GM21526 (cell line): ENCODE measurements around the gene GNAS-AS1.

Experiments
- ATAC-seq: cut with Tn5 transposase; IDR thresholded peaks from one replicate; pipeline ENCODE4 v1.9.1; 2021; ENCODE audit warnings: moderate library complexity; ENCODE audit not compliant: unreplicated experiment, low FRiP score

Gene GNAS-AS1

DNA sequence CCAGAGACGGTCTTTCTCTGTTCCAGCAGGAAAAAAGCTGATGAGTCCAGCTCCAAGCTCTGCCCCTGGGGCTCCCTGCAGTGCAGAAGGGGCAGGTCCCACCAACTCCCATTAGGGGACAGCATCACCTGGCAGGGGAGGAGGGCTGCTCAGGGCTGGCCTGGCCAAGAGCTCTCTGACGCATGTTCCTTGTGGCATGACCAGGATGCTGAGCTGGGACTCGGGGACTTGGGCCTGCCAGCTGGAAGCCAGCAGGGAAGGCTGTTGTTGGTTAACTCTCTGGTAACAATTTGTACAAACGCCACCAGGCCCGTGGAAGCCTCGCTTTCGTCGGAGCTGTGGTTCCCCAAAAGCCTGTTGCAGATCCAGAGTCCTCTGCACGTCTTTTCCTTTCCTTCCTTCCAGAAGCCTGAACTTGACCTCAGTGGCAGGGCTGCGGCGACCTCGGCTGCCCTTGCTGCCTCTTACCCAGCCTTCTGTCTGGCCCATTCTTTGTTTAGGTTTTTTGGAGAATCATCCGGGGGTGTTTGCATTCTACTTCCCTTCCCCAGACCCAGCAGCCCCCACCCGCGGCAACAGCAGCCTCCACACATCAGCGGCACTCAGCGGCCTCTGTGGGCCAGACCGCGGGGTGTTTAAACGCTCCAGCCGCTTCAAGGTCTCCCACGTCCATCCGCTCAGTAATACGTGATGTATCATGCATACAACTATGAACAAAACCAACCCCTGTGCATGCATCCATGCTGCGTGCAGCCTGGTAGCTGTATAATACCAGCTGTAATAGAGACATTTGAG, 63.3 kb downstream of the GNAS-AS1 start:
- no peak for ATAC-seq

DNA sequence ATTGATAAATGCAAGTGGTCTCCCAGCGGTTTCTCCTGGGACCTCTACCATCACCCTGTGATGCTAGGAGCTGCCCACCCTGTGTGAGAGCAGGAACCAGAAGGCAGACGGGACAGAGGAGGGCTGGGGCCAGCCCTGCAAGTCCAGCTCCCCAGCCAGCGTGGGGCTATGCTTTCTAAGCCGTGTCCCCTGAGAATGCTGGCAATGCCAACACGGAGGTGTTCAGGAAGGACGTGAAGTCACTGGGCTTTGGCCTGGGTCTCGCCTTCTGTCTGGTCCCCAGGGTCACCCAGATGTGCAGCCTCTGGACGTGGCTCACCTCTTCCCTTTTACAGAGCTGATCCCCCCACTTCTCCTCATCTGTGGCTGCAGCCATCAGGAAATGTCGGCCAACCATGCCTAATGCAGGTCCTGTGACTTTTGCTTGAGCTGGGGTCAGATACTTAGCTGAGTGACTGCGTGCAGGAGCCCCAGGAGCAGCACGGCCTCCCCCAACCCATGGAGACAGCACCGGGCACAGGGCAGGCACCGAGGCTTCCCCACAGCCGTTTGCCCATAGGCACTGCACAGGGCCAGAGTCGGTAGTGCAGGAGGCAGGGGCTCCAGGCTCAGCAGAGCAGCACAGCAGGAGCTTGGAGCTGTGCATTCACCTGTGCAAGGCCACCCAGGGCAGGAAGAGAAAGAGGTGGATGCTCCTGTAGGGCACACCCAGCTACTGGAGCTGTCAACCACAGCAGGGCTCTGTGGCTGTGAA, 66.2 kb downstream of the GNAS-AS1 start:
- no peak for ATAC-seq

DNA sequence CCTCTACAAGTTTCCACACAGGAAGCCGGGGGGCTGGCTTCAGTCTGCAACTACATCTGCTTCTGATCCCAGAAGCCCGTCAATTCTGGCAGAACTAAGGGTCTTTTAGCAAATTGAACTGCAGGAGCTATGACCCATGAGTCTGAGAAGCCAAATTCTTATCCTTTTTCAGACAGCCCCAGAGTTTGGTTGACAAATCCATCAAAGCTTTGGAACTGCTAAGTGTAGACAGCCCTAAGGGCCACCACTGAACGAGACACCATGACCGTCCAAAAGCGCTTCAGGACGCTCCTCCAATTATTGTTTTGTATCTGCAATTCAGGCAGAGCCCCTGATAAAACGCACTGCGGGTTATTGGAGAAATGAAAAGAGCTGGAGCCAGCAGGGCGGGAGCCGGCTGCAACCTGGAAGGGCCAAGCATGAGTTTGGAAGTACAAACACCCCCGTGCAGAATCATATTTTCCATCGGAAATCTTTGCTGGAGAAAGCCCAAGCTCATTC, 67.1 kb downstream of the GNAS-AS1 start:
- ATAC-seq, result no peak

DNA sequence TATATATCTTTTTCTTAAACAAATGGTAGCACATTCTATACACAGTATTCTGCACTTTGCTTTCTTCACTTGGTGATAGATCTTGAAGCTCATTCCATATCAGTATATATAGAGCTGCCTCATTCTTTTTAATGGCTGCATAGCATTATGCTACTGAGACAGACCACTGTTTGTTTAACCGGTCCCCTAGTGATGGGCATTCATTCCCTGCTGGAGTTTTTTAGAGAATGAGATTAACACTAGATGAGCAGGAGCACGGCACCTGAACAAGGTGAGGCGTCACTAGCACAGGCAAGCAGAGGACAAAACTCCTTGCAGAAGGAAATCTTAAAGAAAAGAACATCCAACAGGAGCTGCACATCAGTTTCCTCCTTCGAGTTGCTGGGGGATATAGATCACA, 69.6 kb downstream of the GNAS-AS1 start:
- ATAC-seq, result no peak

DNA sequence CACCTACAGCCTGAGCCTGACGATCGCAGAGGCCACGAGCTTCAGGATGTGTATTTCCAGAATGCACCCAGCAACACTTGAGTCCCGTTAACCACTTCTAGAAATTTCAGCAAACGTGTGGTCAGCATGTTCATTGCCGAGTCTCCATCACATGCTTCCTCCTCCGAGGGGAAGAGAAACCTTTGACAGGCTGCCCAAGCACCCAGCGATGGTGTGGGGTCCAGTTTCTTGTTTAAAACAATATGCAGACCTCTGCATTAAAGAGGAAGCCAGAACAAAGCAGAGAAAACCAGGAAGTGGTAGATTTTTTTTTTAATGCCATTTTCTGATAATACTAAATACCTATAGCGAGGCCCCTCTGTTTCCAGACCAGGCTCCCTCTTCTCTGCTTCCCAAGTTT, 71.9 kb downstream of the GNAS-AS1 start:
- no peak for ATAC-seq

DNA sequence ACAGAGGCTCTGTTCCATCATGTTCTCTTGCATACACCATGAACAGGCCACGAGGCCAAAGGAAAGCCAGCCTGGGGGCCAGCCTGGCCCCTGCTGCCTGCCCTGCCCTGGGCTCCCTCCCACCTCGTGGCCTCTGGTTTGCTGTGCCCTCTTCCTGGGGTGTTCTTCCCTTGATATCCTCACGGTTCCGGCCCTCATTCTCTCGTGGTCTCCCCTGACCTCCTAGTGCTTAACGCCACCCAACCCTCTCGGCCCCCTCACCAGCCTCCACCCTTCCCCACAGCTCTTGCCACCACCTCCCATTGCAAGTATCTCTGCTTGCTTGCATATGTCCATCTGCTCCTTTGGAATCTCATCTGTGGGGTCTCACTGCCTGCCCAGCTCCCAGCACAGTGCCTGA, 73.0 kb downstream of the GNAS-AS1 start:
- no peak for ATAC-seq

DNA sequence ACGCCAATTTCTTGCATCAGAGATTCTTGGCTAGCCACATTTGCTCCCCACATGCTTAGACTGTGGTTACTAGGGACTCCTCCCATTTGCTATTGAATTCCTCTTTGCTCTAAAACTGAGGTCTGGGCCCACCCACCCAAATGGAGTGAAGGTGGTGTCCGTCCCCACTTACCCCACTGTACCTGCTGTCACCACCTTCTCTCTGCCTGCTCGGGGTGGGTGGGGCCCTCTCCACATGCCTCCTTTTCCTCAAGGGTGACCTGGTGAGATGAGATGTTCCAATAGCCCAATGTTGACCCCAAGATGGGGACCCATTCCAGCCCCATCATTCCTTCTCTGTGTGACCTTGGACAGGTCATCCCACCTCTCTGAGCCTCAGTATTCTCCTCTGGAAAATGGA, 74.6 kb downstream of the GNAS-AS1 start:
- no peak for ATAC-seq

DNA sequence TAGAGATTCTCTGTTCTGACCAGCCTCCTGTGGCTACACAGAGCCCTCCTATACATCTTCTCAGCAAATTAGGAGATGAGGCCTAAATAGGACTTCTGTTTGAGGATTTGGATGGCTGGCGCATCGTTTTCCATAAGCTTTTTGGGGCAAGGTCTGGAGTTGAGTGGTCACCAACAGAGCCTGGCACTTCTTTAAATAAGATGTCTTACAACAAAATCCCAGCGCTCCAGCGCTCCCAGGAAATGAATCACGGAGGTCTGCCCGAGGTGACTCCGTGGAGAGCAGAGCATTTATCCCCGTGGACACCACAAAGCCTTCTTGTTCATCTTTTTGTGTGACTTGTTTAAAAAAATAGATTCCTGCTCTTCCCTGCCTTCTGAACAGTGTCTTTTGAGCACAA, 75.3 kb downstream of the GNAS-AS1 start:
- no peak for ATAC-seq

DNA sequence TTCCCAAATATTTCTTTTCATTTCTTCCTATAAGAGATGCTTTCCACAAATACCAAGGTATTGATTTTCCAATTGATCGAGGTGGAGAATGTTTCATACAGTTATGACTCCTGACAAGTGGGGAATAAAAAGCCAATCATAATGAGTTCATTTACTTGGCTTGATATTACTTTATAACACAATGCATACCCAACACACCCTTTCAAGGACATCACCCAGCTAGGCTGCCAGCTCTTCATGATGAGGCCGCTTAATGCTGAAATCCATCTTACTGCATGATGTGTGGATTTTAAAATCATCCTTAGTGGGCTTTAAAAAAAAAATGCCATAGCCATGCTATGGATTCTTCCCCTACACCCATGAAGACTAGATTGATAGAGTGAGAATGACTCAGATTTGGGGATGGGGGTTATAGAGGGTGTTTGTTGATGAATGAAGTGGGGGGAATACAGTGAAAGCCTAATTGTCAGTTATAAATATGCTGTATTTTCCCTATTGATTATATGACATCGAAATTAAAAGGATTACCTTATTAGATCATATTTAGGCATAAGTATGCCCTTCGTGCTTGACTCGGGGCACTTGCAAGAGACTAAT, 75.9 kb downstream of the GNAS-AS1 start:
- no peak for ATAC-seq

DNA sequence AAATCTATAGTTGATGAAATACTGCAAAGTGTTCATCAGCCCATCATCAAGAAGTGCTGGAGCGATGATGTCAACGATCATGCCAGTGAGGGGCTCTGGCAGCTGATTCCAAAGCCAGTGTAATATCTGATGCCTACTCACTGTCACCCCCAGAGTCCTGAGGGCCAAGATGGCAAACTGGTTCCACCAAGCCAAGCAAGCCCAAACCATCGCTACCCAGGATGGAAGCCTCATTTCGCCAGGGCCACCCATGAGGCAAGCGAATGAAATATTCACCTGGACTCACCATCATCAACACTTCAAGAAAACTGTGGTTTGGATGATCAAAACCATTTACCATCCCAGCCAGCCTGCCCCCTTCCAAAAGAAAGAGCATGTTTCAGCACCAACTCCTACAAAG, 76.5 kb downstream of the GNAS-AS1 start:
- ATAC-seq, result no peak

DNA sequence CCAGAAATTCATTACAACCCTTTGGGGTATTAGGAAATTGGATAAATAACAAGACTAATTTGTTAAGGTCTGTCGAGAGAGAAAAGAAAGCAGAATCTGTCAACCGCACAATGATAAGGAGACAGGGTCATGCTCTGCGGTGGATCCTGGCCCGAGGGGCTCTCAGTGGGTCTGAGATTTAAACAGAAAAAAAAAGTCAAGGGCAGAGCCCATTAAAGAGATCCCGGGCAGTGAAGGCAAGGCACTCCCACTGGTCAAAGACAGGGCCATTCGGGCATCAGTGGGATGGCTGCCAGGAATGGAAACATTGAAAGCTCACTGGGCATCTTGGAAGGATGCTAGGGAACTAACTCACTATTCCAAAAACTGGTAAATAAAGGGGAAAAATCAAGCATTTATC, 77.9 kb downstream of the GNAS-AS1 start:
- ATAC-seq, result no peak
